ENCODE results near the gene TM9SF3.
"Not testable (repeated sequence)": the region's sequence is repeated elsewhere in the genome, so short reads cannot be mapped to it uniquely, and the experiment has no call there.

TM9SF3 gene

GRCh38 chr10:96596422-96597407 lies 9.9 kb upstream of the TM9SF3 start:
- no peak for DNase-seq

GRCh38 chr10:96595741-96596140 lies 8.9 kb upstream of the TM9SF3 start:
- DNase-seq: no peak

DNA sequence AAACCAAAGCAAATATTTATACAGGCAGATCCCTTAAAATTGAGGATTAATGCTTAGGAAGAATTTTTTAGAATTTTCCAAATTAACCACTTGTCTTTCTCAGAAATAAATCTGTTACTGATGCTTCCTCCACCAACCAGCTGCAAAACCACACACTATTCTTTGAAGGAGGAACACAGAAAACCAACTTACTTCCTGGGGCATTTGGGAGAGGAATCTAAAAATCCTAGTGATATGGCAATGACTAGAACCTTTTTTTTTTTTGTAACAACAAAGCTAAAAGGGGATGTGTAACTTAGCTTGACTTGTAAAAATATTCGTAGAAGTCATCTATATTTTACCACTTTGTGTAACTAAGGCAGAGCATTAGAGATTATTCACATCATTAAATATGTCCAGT lies 5.1 kb upstream of the TM9SF3 start:
- DNase-seq: no peak

DNA sequence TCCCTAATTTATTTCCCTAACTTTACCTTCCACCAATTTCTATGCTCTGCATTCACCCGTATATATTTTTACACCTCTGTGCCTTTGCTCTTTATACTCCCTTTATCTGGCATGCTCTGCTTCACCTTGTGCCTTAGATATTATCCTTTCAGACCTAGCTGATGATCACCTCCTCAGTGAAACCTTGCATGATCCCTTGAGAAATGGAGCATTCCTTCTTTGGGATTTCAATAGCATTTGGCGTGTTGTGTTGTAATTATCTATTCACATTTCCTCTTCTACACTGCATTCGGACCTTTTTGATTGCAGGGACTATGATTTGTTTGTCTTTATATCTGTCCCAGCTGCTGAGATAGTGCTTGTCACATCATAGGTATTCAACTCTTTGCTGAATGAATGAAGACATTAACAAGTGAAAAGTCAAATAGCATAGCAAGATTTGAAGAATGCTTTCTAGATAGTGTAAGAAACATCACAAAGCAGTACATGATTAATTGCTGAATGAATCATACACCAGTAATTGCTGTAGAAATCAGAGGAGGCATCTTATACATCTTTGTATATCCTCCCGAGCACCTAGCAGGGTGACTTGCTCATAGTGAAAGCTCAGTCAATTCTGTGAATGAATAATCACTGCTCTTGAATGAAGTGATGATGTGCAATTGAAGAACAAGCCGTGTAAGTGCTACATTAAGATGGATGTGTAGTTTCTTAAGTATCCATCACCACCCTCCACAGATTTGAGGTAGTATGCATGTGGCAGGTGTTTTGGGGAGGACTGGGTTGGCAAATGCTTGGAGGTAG lies 2.0 kb upstream of the TM9SF3 start:
- DNase-seq: no peak

- no peak for DNase-seq
These were observed 1.3 kb upstream of the TM9SF3 start for GRCh38 chr10:96588060-96588554.

DNA sequence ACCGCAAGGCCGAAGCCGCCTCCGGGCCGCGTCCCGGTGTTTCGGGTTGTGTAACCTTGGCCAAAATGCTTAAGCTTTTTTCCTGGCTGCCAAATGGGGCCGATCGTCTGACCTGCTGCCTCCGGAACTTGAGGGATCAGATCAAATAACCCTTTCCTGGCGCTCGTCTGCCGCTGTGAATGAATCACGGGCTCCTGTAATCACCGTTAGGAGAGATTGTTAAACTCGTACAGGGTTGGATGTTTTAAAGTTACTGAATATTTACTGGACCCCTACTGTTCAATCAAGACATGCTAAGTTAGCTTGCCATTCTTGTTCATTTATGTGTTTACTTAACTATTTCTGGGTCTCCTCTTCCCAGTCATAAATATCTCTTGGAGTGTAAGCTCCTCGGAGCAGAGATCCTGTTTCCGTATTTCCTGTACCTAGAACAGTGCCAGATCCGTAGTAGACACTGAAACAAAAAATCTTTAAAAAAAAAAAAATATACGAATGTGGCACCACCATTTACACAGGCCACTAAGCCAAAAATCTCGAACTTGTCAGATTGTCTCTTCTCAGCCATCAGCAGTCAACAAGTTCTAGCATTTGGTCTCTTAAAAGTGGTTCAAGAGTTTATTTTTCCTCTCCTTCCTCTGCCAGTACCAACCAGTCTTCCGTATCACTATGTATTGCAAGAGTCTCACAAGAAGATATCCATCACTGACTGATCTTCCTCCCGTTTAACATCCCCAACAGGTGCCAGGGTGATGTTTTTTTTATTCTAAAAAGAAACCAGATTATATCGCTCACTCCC lies 650 bp upstream of the TM9SF3 start:
- DNase-seq: no peak

DNA sequence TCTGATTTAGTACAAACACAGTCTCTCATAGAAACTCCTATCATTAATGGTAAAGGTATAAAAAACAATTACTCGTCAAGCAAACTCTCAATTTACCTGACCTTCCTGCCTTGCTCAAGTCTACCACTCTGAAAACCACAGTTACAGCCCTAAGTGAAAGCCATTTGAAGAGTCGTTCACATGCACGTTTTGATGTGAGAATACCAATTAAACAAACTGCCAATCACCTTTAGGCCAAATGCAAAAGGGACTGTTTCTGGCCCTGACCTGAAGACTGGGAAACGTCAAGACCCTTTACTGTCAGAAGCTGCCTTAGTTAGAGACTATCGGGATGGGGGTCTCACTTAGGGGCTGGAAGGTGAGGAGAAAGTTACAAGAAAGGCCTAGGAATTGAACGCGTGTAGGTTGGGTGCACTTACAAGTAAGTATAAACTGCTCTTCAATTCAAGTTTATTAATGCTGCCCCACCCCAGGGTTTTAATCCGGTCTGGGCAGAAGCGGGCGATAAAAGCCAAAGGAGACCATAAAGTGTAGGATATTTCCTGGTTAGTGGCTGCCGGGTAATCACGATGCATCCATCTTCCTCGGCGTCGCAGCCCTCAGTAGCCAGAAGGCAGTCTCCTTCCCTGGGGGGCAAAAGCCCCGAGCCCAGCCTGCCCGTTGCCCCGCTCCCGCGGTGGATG lies 935 bp downstream of the TM9SF3 start:
- DNase-seq: no peak

GRCh38 chr10:96584474-96584873 lies 2.3 kb downstream of the TM9SF3 start:
- DNase-seq: no peak

GRCh38 chr10:96584035-96584434 lies 2.8 kb downstream of the TM9SF3 start:
- DNase-seq: no peak

- no peak for DNase-seq
These were observed 7.7 kb downstream of the TM9SF3 start for GRCh38 chr10:96579133-96579532.

DNA sequence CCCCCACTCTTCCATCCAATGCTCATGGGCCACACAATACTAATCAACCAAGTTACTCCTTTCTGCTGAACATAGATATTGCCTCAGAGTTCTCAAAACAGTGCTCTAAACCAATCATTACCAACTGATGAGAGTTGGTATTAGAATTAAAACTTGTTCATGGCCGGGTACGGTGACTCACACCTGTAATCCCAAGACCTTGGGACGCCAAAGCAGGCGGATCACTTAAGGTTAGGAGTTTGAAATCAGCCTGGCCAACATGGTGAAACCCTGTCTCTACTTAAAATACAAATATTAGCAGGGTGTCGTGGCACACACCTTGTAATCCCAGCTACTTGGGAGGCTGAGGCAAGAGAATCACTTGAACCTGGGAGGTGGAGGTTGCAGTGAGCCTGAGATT lies 8.2 kb downstream of the TM9SF3 start:
- DNase-seq: no peak

DNA sequence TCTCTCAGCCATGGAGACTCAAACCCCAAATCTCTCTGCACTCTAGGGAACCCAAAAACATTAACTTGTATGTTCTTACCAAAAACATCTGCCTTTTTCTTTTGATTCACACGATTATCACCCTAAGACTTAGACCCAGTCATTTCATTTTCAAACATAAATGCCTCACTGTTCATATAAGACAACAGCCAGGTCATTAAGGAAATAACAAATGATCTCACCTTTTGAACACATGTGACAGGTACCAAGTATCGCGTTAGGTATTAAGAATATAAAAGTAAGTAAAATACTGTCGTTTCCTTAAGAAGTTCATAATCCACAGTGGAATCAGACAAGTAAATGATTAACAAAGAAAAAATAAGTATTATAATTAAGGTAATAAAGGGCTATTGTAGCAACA lies 8.8 kb downstream of the TM9SF3 start:
- DNase-seq: no peak

DNA sequence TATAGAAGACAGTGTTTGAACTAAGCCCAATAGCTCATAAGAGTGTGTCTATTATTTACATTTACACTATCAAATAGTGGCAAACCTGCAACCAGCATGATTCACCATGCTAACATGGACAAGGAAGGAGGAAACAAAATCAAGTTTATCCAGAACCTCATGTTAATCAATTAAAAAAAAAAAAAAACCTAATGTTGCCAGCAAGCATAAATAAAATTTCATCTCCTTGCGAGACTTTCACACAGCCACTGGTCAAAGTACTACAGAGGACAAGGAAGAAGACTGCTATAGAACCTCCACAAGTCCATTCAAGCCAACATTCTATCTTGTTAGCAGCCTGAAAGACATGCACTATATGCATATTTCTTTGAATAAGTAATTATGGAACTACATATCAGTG lies 9.7 kb downstream of the TM9SF3 start:
- DNase-seq: no peak

GRCh38 chr10:96576277-96576980 lies 10.4 kb downstream of the TM9SF3 start:
- DNase-seq: no peak

GRCh38 chr10:96574564-96574963 lies 12.2 kb downstream of the TM9SF3 start:
- not testable (repeated sequence) for DNase-seq

GRCh38 chr10:96573036-96573435 lies 13.8 kb downstream of the TM9SF3 start:
- no peak for DNase-seq

- DNase-seq: no peak
These were observed 15.5 kb downstream of the TM9SF3 start for GRCh38 chr10:96570983-96571964.

- DNase-seq: no peak
These were observed 16.3 kb downstream of the TM9SF3 start for GRCh38 chr10:96570511-96570910.

- DNase-seq: no peak
These were observed 18.4 kb downstream of the TM9SF3 start for GRCh38 chr10:96568402-96568801.

- DNase-seq: no peak
These were observed 21.0 kb downstream of the TM9SF3 start for GRCh38 chr10:96565774-96566173.

Measured in activated CD8-positive, alpha-beta memory T cell treated with anti-CD3 and anti-CD28 coated beads, Interleukin-2, amount 50 U/mL, for 48 hours (primary cell).